HEK293T (cell line): ENCODE results near the gene SCGN.

ENCODE experiments used
- ARNT ChIP-seq: fragments of 450-650 bp; IDR thresholded peaks from 2 replicates; pipeline ENCODE4 v1.6.1; 2017; ENCODE audit warnings: mild to moderate bottlenecking
- BHLHE40 ChIP-seq: fragments of 450-650 bp; IDR thresholded peaks from 2 replicates; pipeline ENCODE4 v1.6.1; 2016; ENCODE audit warnings: mild to moderate bottlenecking, moderate library complexity, borderline replicate concordance
- FOXK2 ChIP-seq: fragments of 450-650 bp; IDR thresholded peaks from 2 replicates; pipeline ENCODE4 v1.6.1; 2016; ENCODE audit warnings: mild to moderate bottlenecking
- FOXM1 ChIP-seq: fragments of 450-650 bp; IDR thresholded peaks from 2 replicates; pipeline ENCODE4 v1.6.1; 2017; ENCODE audit warnings: mild to moderate bottlenecking, borderline replicate concordance
- NFRKB ChIP-seq: fragments of 450-650 bp; IDR thresholded peaks from 2 replicates; pipeline ENCODE4 v1.6.1; 2016; ENCODE audit warnings: mild to moderate bottlenecking, moderate library complexity
- SP1 ChIP-seq: fragments of 450-650 bp; IDR thresholded peaks from 2 replicates; pipeline ENCODE4 v1.6.1; 2017
- ZNF384 ChIP-seq: fragments of 450-650 bp; IDR thresholded peaks from 2 replicates; pipeline ENCODE4 v1.6.1; 2016
- TF ChIP-seq, protein P1 (sequence below): fragments of 450-650 bp; IDR thresholded peaks from 2 replicates; pipeline ENCODE4 v1.6.1; 2016

DNA sequence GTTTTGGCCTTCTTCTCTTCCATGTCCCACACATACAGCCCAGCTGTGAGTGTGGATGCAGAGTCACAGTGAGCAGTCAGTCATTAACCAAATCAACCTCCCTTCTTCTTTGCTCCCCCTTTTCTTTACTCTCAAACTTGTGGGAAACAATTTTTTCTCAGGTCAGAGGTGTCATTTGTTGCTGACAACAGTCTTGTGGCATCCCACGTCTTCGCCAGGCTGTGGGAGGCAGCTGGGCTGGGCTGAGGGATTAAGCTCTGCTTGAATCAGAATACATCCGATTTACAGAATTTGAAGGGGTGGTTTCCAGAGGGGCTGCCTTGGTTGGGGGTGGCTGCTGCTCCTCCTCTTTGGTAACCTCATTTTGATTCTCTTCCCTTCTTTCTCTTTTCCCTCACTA, 40.5 kb downstream of the SCGN start:
- TF ChIP-seq SP1 (no peak), ARNT (no peak), NFRKB (no peak), BHLHE40 (no peak), FOXM1 (no peak), ZNF384 (no peak), FOXK2 (no peak)
- TF ChIP-seq, protein P1, sequence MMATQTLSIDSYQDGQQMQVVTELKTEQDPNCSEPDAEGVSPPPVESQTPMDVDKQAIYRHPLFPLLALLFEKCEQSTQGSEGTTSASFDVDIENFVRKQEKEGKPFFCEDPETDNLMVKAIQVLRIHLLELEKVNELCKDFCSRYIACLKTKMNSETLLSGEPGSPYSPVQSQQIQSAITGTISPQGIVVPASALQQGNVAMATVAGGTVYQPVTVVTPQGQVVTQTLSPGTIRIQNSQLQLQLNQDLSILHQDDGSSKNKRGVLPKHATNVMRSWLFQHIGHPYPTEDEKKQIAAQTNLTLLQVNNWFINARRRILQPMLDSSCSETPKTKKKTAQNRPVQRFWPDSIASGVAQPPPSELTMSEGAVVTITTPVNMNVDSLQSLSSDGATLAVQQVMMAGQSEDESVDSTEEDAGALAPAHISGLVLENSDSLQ, result no peak
